ENCODE results near the gene WDFY4.

- TF ChIP-seq EGR1 (IDR thresholded peaks at IDR 0.05) = no peak
- no peak for TF ChIP-seq NFIC (IDR thresholded peaks at IDR 0.05)
- TF ChIP-seq CREB1 (IDR thresholded peaks at IDR 0.05; ENCODE audit: low read depth) = no peak
- TF ChIP-seq FOXM1 (IDR thresholded peaks at IDR 0.05; ENCODE audit: borderline replicate concordance, low read depth) = no peak
These were observed 8.5 kb downstream of the WDFY4 start for GRCh38 chr10:48693206-48693605.

All from Ishikawa (cell line).